ENCODE measurements around the gene EXOC6.
"Not testable (repeated sequence)": the region's sequence is repeated elsewhere in the genome, so short reads cannot be mapped to it uniquely, and the experiment has no call there.

Gene EXOC6

GRCh38 chr10:92916433-92916832 lies 68.1 kb downstream of the EXOC6 start:
- no peak for TF ChIP-seq POLR2A (IDR thresholded peaks at IDR 0.05; ENCODE audit: low read depth, low read length)
- no peak for DNase-seq (ENCODE audit: insufficient read length, low spot score)
- FAIRE-seq = no peak

GRCh38 chr10:92918603-92919002 lies 70.3 kb downstream of the EXOC6 start:
- TF ChIP-seq POLR2A (IDR thresholded peaks at IDR 0.05; ENCODE audit: low read depth, low read length) = no peak
- DNase-seq (ENCODE audit: insufficient read length, low spot score) (no peak), FAIRE-seq (no peak)

GRCh38 chr10:92920866-92921265 lies 72.5 kb downstream of the EXOC6 start:
- no peak for FAIRE-seq
- DNase-seq (ENCODE audit: insufficient read length, low spot score) = no peak
- no peak for TF ChIP-seq POLR2A (IDR thresholded peaks at IDR 0.05; ENCODE audit: low read depth, low read length)

- FAIRE-seq = no peak
- no peak for DNase-seq (ENCODE audit: insufficient read length, low spot score)
- no peak for TF ChIP-seq POLR2A (IDR thresholded peaks at IDR 0.05; ENCODE audit: low read depth, low read length)
Observed at GRCh38 chr10:92923416-92923815, 75.1 kb downstream of the EXOC6 start.

GRCh38 chr10:92929896-92930295 lies 81.6 kb downstream of the EXOC6 start:
- DNase-seq (ENCODE audit: insufficient read length, low spot score) = no peak
- TF ChIP-seq POLR2A (IDR thresholded peaks at IDR 0.05; ENCODE audit: low read depth, low read length) = no peak
- FAIRE-seq = no peak

GRCh38 chr10:92931597-92931996 lies 83.3 kb downstream of the EXOC6 start:
- TF ChIP-seq POLR2A (IDR thresholded peaks at IDR 0.05; ENCODE audit: low read depth, low read length) = no peak
- DNase-seq (ENCODE audit: insufficient read length, low spot score) (no peak), FAIRE-seq (peak; percentile 23)

- no peak for TF ChIP-seq POLR2A (IDR thresholded peaks at IDR 0.05; ENCODE audit: low read depth, low read length)
- FAIRE-seq (peak; percentile 38), DNase-seq (ENCODE audit: insufficient read length, low spot score) (no peak)
Observed at GRCh38 chr10:92937876-92938275, 89.6 kb downstream of the EXOC6 start.

GRCh38 chr10:92938841-92939240 lies 90.5 kb downstream of the EXOC6 start:
- FAIRE-seq (peak; percentile 74), DNase-seq (ENCODE audit: insufficient read length, low spot score) (no peak)
- no peak for TF ChIP-seq POLR2A (IDR thresholded peaks at IDR 0.05; ENCODE audit: low read depth, low read length)

- no peak for FAIRE-seq
- no peak for DNase-seq (ENCODE audit: insufficient read length, low spot score)
- no peak for TF ChIP-seq POLR2A (IDR thresholded peaks at IDR 0.05; ENCODE audit: low read depth, low read length)
Observed at GRCh38 chr10:92942226-92942625, 93.9 kb downstream of the EXOC6 start.

- DNase-seq (ENCODE audit: insufficient read length, low spot score) (no peak), FAIRE-seq (peak; percentile 33)
- TF ChIP-seq POLR2A (IDR thresholded peaks at IDR 0.05; ENCODE audit: low read depth, low read length) = no peak
Observed at GRCh38 chr10:92946491-92946890, 98.2 kb downstream of the EXOC6 start.

- peak; percentile 15 for FAIRE-seq
- not testable (repeated sequence) for DNase-seq (ENCODE audit: insufficient read length, low spot score)
Observed at GRCh38 chr10:92952573-92952972, 104.3 kb downstream of the EXOC6 start.

- FAIRE-seq = peak; percentile 52
- DNase-seq (ENCODE audit: insufficient read length, low spot score) = no peak
- no peak for TF ChIP-seq POLR2A (IDR thresholded peaks at IDR 0.05; ENCODE audit: low read depth, low read length)
Observed at GRCh38 chr10:92957223-92958010, 109.1 kb downstream of the EXOC6 start.

GRCh38 chr10:92961638-92962037 lies 113.3 kb downstream of the EXOC6 start:
- DNase-seq (ENCODE audit: insufficient read length, low spot score) = no peak
- TF ChIP-seq POLR2A (IDR thresholded peaks at IDR 0.05; ENCODE audit: low read depth, low read length) = no peak
- no peak for FAIRE-seq

GRCh38 chr10:92965314-92965713 lies 117.0 kb downstream of the EXOC6 start:
- DNase-seq (ENCODE audit: insufficient read length, low spot score) = no peak
- FAIRE-seq = peak; percentile 93

GRCh38 chr10:92967641-92968040 lies 119.3 kb downstream of the EXOC6 start:
- no peak for TF ChIP-seq POLR2A (IDR thresholded peaks at IDR 0.05; ENCODE audit: low read depth, low read length)
- DNase-seq (ENCODE audit: insufficient read length, low spot score) (no peak), FAIRE-seq (no peak)

More at GRCh38 chr10:92965314-92965713, 117.0 kb downstream of the EXOC6 start:
- TF ChIP-seq POLR2A (IDR thresholded peaks at IDR 0.05; ENCODE audit: low read depth, low read length) = no peak

Data from H54 (cell line).